Duodenal mucosa (tissue), 2 donors: ENCODE results near the gene AP1M2.

Experiments used
- H3K27ac ChIP-seq: one replicate; pipeline ENCODE4 v1.7.0; 2013; ENCODE audit warnings: low read depth, low read length
- H3K27me3 ChIP-seq, 2 donors: one replicate each; pipeline ENCODE4 v1.7.0; 2013; ENCODE audit warnings: low read length in 2 of 2, control low read depth in 1 of 2; ENCODE audit not compliant: insufficient read depth in 2 of 2, control insufficient read depth in 1 of 2
- H3K36me3 ChIP-seq, 2 donors: one replicate each; pipeline ENCODE4 v1.7.0; 2013; ENCODE audit warnings: low read length in 2 of 2, control low read depth in 1 of 2; ENCODE audit not compliant: insufficient read depth in 2 of 2, control insufficient read depth in 1 of 2
- H3K4me1 ChIP-seq, 2 donors: one replicate each; pipeline ENCODE4 v1.7.0; 2013; ENCODE audit warnings: low read length in 2 of 2, control low read depth in 1 of 2; ENCODE audit not compliant: insufficient read depth in 2 of 2, control insufficient read depth in 1 of 2
- H3K4me3 ChIP-seq, 2 donors: one replicate each; pipeline ENCODE4 v1.7.0; 2013; ENCODE audit warnings: low read length in 2 of 2, low read depth in 1 of 2
- H3K9ac ChIP-seq, 2 donors: one replicate each; pipeline ENCODE4 v1.7.0; 2013; ENCODE audit warnings: low read length in 2 of 2, low read depth in 1 of 2
- H3K9me3 ChIP-seq, 2 donors: one replicate each; pipeline ENCODE4 v1.7.0; 2013; ENCODE audit warnings: low read length in 2 of 2, control low read depth in 1 of 2; ENCODE audit not compliant: control insufficient read depth in 1 of 2

The AP1M2 gene

GRCh38 chr19:10566408-10566657 lies 20.8 kb downstream of the AP1M2 start:
- H3K9ac ChIP-seq, result peak overlapping the region; percentile 26 to 45
- peak overlapping the region; percentile 66 for H3K27ac ChIP-seq
- no peaks in the 10 kb centered on the region for H3K27me3 ChIP-seq
- H3K4me3 ChIP-seq, result peak overlapping the region; percentile 55 to 62
- H3K36me3 ChIP-seq, result peaks cover 0 to 2% of the 10 kb centered on the region in 2 donors
- no peaks in the 10 kb centered on the region for H3K9me3 ChIP-seq
- peaks cover 29 to 38% of the 10 kb centered on the region in 2 donors for H3K4me1 ChIP-seq

DNA sequence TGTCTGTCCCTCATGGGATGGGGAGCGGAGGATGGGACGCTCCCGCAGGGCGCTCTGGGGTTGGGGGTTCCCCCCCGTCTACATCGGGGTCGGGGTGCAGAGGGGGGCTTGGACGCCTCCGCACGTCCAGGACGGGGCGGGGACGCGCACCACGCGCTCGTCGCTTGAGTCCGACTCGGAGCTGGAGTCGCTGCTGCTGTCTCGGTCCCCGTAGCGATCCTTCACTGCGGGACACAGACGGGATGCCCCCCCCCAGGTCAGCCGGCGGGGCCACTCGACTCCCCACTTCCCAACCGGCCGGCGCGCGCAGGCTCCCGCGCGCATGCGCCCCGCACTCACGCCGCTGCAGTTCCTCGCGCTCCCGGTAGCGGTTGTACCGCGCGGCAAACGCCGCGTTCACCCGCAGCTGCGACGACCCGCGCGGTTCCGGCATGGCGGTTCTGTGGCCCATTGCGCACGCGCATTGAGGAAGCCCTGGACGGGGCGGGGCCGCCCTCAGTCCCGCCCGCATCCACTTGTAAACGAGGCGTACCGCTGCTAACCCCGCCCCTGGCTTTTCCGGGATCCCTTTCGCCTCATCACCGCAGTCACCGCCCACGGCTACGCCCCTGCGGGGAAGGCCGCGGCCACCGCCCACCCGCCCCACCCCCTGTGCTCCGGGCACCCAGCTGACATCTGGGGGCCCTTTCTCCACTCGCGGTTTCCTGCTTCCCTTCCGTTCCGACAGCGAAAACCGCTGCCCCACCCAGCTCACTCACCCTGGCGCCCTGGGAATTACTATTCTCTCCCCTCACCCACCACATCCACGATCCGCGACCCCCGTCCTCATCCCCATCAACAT lies 21.3 kb downstream of the AP1M2 start, which contains the start of gene KRI1:
TSS of gene KRI1 (minus strand) at position 444 of the 841 bp plus-strand sequence. CDS start at position 433, 11 bp downstream.
- Histone ChIP-seq H3K9ac (peak within 1 kb of the TSS; percentile 75 to 81), H3K27ac (peak within 1 kb of the TSS; percentile 75), H3K4me3 (peak within 1 kb of the TSS; percentile 88 to 94), H3K9me3 (no peaks in the 10 kb centered on the region), H3K36me3 (peaks cover 0 to 5% of the 10 kb centered on the region in 2 donors), H3K4me1 (peaks cover 29 to 38% of the 10 kb centered on the region in 2 donors), H3K27me3 (no peaks in the 10 kb centered on the region)

DNA sequence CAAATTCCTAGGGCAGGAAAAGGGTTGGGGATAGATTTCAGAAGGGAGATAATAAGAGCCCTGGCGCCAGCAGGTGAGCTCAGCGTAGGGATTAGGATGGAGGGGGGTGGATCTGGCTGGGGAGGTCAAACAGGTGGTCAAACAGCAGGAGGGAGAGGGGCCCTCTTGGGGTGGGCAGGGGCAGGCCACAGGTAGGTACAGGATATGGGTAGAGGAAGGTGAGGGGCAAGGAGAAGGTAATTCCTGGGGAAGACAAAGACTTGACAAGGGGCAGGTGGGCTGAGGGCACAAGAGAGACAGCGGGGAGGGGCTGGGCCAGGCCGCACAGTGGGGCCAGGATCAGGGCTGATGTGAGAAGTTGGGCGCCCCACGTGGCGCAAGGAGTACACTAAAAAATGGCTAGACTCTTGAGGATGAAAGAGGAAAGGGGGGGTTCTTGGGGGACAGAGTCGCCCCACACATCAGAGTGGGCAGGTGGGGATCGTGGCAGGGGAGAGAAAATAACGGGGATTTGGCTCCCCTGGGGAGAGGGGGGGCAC lies 22.0 kb downstream of the AP1M2 start:
- Histone ChIP-seq H3K9ac (peak overlapping the region; percentile 75 to 81), H3K27me3 (no peaks in the 10 kb centered on the region), H3K27ac (peak overlapping the region; percentile 75), H3K4me1 (peaks cover 29 to 38% of the 10 kb centered on the region in 2 donors), H3K36me3 (peaks cover 2 to 12% of the 10 kb centered on the region in 2 donors), H3K4me3 (peak overlapping the region; percentile 88 to 94), H3K9me3 (no peaks in the 10 kb centered on the region)

DNA sequence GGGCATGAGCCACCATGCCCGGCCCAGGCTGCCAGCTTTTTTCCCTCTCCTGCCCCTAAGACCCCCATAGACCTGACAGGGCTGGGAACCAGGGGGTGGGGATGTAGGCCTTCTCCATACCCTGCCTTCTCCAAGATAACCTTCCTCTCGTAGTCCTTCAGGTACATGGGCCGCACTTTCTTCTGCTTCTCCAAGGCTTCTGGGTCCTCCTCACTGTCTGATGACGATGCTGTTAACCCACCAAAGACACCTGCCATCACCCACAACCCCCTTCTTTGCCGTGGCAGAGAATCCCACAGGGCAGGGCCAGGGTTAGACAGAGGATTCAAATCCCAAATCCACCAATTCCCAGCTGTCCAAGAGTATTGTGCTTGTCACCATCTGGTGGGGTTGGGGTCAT lies 24.5 kb downstream of the AP1M2 start:
- peaks cover 23 to 25% of the 10 kb centered on the region in 2 donors for H3K4me1 ChIP-seq
- no peaks in the 10 kb centered on the region for H3K27me3 ChIP-seq
- no peaks in the 10 kb centered on the region for H3K9me3 ChIP-seq
- H3K9ac ChIP-seq, result no peak overlapping the region
- H3K36me3 ChIP-seq, result peaks cover 13 to 30% of the 10 kb centered on the region in 2 donors
- H3K4me3 ChIP-seq, result no peak overlapping the region
- H3K27ac ChIP-seq, result no peak overlapping the region

- Histone ChIP-seq H3K27me3 (no peaks in the 10 kb centered on the region), H3K27ac (no peak overlapping the region), H3K9ac (no peak overlapping the region), H3K36me3 (peaks cover 13 to 46% of the 10 kb centered on the region in 2 donors), H3K4me1 (peaks cover 11% of the 10 kb centered on the region in 2 donors), H3K9me3 (no peaks in the 10 kb centered on the region), H3K4me3 (no peak overlapping the region)
Measured at GRCh38 chr19:10560154-10560553, 27.0 kb downstream of the AP1M2 start.

DNA sequence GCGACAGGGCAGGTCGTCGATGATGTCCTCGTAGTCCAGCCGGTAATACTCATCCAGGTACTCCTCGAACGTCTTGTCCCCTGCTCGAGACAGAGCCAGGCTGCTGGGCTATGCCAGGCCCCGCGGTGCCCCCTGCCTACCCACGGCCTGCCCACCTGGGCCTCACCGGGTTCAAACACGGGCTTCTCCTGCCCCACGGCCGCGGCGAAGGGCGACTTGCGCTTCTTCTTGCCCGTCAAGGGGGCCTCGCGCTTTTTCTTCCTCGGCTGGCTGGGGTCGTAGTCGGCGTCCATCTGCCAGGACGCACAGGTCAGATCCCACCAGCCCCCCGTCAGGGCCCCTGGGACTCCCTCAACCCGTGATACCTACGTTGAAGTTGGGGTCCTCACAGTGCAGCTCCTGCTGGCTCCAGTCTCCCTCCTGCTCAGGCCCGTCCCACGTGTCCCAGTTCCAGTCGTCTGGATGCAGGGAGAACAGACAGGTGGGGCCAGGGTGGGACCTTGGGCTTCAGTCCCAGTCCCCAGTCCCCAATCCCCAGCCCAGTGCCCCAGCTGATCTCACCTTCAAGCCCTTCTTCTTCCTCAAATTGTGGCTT lies 29.4 kb downstream of the AP1M2 start:
- no peaks in the 10 kb centered on the region for H3K9me3 ChIP-seq
- no peak overlapping the region for H3K9ac ChIP-seq
- peaks cover 14 to 21% of the 10 kb centered on the region in 2 donors for H3K4me1 ChIP-seq
- H3K27ac ChIP-seq, result no peak overlapping the region
- H3K36me3 ChIP-seq, result peaks cover 27 to 71% of the 10 kb centered on the region in 2 donors
- no peaks in the 10 kb centered on the region for H3K27me3 ChIP-seq
- H3K4me3 ChIP-seq, result no peak overlapping the region

- Histone ChIP-seq H3K27ac (no peak overlapping the region), H3K9ac (no peak overlapping the region), H3K4me1 (peaks cover 20 to 29% of the 10 kb centered on the region in 2 donors), H3K36me3 (peaks cover 36 to 77% of the 10 kb centered on the region in 2 donors), H3K27me3 (no peaks in the 10 kb centered on the region), H3K9me3 (no peaks in the 10 kb centered on the region), H3K4me3 (no peak overlapping the region)
Measured at GRCh38 chr19:10555610-10555973, 31.5 kb downstream of the AP1M2 start.

- Histone ChIP-seq H3K4me3 (no peak overlapping the region), H3K27ac (no peak overlapping the region), H3K9ac (no peak overlapping the region), H3K36me3 (peaks cover 33 to 76% of the 10 kb centered on the region in 2 donors), H3K27me3 (no peaks in the 10 kb centered on the region), H3K9me3 (no peaks in the 10 kb centered on the region), H3K4me1 (peaks cover 20 to 29% of the 10 kb centered on the region in 2 donors)
Measured at GRCh38 chr19:10554760-10555609, 32.1 kb downstream of the AP1M2 start.

GRCh38 chr19:10553943-10554381 lies 33.1 kb downstream of the AP1M2 start:
- Histone ChIP-seq H3K9me3 (no peaks in the 10 kb centered on the region), H3K27ac (no peak overlapping the region), H3K27me3 (no peaks in the 10 kb centered on the region), H3K4me1 (peaks cover 20 to 29% of the 10 kb centered on the region in 2 donors), H3K4me3 (no peak overlapping the region), H3K36me3 (peaks cover 26 to 76% of the 10 kb centered on the region in 2 donors), H3K9ac (no peak overlapping the region)
